C4-2B (cell line): ENCODE data around the gene GPR108.
A peak's percentile ranks its signal among the peaks of the same experiment; 100 is the strongest.

Source experiments
- H3K27ac ChIP-seq: fragments of 450-650 bp; 2 replicates; pipeline ENCODE4 v1.5.1; 2017
- ZFX ChIP-seq: fragments of 450-650 bp; IDR thresholded peaks from 2 replicates; pipeline ENCODE4 v1.6.1; 2017
- TF ChIP-seq, protein P1 (sequence below): fragments of 450-650 bp; conservative IDR thresholded peaks from 2 replicates; pipeline ENCODE4 v1.5.1; 2017; ENCODE audit warnings: mild to moderate bottlenecking

GPR108 gene

DNA sequence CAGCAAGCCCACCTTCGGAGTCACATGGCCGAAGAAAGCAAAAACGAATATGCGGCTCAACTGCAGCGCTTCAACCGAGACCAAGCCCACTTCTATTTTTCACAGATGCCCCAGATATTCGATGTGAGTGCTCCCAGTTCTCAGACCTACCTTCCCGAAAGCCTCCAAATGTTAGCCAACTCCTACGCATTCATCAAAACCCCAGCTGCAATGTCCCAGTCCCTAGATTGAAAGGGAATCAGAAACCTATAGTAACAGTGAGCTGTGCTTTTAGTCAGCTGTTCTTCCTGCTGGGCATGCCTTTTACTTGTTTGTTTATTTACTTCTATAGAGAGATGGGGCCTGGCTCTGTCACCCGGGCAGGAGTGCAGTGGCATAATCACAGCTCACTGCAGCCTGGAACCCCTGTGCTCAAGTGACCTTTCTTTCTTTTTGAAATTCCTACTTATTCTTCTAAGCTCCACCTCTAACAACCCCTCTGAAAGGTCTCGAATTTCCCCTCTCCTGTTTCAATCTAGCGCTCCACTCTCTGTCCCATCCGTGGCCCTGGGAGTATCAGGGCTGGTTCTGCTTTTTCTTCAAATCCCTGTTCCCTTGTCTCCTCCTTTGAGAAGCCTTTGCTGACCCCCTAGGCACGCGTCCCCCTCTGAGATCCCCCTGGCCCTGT is 6.5 kb upstream of the GPR108 start:
- TF ChIP-seq ZFX = no peak
- TF ChIP-seq, protein P1, sequence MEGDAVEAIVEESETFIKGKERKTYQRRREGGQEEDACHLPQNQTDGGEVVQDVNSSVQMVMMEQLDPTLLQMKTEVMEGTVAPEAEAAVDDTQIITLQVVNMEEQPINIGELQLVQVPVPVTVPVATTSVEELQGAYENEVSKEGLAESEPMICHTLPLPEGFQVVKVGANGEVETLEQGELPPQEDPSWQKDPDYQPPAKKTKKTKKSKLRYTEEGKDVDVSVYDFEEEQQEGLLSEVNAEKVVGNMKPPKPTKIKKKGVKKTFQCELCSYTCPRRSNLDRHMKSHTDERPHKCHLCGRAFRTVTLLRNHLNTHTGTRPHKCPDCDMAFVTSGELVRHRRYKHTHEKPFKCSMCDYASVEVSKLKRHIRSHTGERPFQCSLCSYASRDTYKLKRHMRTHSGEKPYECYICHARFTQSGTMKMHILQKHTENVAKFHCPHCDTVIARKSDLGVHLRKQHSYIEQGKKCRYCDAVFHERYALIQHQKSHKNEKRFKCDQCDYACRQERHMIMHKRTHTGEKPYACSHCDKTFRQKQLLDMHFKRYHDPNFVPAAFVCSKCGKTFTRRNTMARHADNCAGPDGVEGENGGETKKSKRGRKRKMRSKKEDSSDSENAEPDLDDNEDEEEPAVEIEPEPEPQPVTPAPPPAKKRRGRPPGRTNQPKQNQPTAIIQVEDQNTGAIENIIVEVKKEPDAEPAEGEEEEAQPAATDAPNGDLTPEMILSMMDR = no peak
- H3K27ac ChIP-seq = peak overlapping the region; percentile 41

DNA sequence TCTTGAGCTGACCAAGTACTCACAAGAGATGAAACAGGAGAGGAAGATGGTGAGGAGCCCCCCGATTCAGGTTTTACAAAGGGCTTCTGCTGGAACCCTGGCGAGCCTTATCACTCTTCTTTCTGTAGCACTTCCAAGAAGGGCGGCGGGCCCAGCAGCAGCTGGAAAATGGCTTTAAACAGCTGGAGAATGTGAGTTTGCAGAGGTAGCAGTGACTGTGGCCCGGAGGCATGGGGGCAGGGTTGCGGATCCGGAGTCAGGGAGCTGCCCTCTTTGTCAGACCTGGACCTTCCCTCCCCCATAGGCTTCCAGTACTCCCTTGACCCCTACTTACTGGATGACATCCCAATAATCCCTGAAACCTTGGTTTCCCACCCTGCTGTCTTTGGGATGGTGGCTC is 5.7 kb upstream of the GPR108 start:
- no peak for TF ChIP-seq ZFX
- TF ChIP-seq, protein P1 = no peak
- H3K27ac ChIP-seq = peak overlapping the region; percentile 41; the same call in 1 of the 2 replicates

DNA sequence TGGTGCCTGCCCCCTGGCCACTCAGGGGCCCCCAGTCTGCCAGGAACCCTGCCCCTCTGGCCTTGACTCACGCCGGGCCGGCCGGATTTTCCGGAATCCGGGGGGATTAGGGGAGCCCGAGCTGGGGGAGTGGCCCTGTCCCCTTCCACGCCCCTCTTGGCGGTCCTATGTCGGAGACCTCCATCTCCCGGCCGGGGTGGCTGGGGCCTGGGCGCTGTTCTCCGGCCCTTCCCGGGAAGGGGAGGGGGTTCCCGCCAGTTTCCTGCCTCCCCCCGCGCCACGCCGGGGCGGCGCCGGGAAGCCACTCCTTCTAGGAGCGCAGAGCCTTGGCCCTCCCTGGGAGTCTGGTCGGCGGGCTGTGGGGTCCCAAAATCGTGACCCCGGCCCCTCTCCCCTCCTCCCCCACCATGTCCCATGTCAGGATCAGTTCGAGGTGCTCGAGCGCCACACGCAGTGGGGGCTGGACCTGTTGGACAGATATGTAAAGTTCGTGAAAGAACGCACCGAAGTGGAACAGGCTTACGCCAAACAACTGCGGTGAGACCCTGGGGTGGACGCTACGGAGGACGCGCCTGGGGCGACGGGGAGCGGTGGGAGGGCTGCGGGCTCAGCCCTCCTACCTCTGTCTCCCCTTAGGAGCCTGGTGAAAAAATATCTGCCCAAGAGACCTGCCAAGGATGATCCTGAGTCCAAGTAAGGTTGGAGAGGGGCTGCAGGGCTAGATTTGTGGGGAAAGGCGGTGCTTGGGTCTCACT is 3.4 kb upstream of the GPR108 start:
- no peak overlapping the region; the same call in 1 of the 2 replicates for H3K27ac ChIP-seq
- TF ChIP-seq ZFX = no peak
- TF ChIP-seq, protein P1 = no peak

DNA sequence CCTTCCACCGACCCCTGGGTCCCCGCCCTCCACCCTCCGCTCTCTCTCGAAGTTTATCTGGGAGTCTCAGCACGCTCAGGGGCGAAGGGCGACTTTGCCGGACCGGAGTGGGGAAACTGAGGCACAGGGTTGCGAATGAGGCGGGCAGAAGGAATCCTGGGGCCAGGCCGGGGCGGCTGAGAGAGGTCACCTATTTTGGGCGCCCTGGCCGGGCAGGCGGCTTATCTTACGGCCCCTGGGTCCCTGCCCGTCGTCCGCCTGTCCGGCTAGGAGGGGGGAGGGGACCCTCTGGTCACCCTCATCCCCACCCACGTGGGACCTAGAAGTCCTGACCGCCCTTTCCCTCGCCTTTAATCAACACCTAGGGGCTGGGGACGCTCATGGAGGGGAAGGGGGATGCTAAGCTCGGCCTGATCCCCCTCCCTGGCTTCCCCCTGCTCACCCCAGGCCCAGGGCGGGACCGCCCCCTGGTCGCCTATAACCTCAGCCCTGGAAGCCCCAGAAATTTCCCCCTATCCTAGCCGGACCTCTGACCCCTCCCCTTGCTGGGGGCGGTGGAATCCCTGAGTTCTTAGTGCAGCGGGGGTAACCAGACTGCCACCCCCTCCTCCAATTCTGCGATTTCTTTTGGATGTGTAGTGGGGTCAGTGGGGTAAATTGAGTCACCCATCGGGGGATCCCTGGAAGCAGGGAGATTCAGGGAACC is 2.7 kb upstream of the GPR108 start:
- H3K27ac ChIP-seq = peak overlapping the region; percentile 76
- no peak for TF ChIP-seq ZFX
- TF ChIP-seq, protein P1 = no peak

DNA sequence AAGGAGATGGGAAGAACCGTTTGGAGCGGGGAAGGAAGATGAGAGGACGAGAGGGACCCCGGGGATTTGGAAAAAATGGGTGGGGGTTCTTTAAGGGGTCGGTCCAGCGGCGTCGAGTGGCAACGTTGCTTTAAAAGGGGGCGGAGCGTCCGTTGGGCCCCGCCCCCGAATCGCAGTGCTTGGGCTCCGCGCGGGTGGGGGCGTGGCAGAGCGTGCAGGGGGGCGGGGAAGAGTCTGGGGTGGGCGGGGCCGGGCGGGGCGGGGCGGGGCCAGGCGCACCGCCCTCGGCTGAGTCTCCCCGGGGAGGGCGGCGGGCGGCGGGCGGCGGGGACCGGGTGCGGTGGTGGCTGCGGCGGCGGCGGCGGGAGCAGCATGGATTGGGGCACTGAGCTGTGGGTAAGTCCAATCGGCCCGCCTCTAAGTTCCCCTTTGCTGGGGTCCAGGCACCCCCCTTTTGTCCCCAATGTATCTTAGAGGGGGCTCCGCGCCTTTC is 2.1 kb upstream of the GPR108 start, which contains the start of gene TRIP10:
Gene TRIP10, plus strand, starts transcription at position 291 of the 493 bp plus-strand sequence. Its CDS starts 82 bp downstream, at position 373.
- no peak for TF ChIP-seq ZFX
- TF ChIP-seq, protein P1 = no peak
- H3K27ac ChIP-seq = peak within 1 kb of the TSS; percentile 76

DNA sequence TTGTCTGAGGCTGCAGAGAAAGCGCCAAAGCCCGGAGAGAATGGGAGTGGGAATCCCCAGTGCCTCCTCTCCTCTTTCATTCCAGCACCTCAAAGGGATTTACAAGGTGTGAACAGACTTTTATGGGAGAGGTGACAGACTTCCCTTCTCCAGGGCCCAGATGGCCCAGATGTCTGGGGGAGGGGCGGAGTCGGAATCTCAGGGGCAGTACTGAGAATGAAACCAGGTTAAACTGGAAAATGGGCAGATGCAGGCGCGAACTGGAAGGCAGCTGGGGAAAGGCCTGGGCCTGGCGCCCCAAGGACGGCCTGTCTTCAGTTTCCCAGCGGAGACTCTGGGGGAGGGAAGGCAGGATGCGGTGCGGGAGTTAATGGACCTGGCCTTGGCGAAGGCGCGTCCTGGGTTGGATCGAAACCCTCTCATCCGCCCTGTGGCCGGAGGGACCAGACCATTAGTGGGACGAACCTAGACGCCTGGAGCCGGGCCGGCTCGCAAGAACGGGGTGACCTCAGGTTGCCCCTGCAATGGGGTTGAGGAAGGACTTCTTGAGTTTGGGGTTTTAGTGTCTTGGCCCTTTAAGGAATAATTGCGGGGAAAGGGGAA is 1.5 kb upstream of the GPR108 start:
- peak overlapping the region; percentile 76 for H3K27ac ChIP-seq
- TF ChIP-seq ZFX = no peak
- TF ChIP-seq, protein P1 = no peak; the same call in 1 of the 2 replicates
